HepG2 (cell line): Measurements from ENCODE around the gene AANAT.

Experiments used
- BCL6 ChIP-seq: IDR thresholded peaks from 2 replicates; pipeline ENCODE4 v1.6.1; 2016; ENCODE audit warnings: missing genetic modification reagents, missing compliant biosample characterization
- CREB1 ChIP-seq, 2 experiments: fragments of 450-650 bp in 1 of 2; IDR thresholded peaks; 2 replicates each; pipeline ENCODE4 v1.6.1; 2016 to 2017; ENCODE audit warnings: control low read depth in 1 of 2, mild to moderate bottlenecking in 1 of 2, missing compliant biosample characterization in 1 of 2, missing genetic modification characterization in 1 of 2
- CTCF ChIP-seq: sonication (generic); formaldehyde crosslinking; IDR thresholded peaks from 2 replicates; pipeline ENCODE4 v1.5.0; 2020; ENCODE audit warnings: mild to moderate bottlenecking, missing genetic modification reagents, moderate library complexity
- DPF2 ChIP-seq: sonication (generic); formaldehyde crosslinking; IDR thresholded peaks from 2 replicates; pipeline ENCODE4 v1.4.0; 2020; ENCODE audit warnings: mild to moderate bottlenecking, low read depth, missing genetic modification reagents, borderline replicate concordance
- EP300 ChIP-seq, 3 experiments: sonication (generic) in 1 of 3; formaldehyde crosslinking in 1 of 3; IDR thresholded peaks; 2 replicates each; pipeline versions ENCODE4 v1.5.1 to v1.6.1; 2011 to 2020; ENCODE audit warnings: low read depth in 2 of 3, low read length in 2 of 3, borderline replicate concordance in 1 of 3, improper control_type of control experiment in 1 of 3, mild to moderate bottlenecking in 1 of 3, missing genetic modification reagents in 1 of 3, moderate library complexity in 1 of 3
- ETV5 ChIP-seq: IDR thresholded peaks from 2 replicates; pipeline ENCODE4 v1.6.1; 2018; ENCODE audit warnings: missing biosample characterization, missing genetic modification reagents, inconsistent platforms, borderline replicate concordance
- KDM3A ChIP-seq: IDR thresholded peaks from 2 replicates; pipeline ENCODE4 v1.6.1; 2018; ENCODE audit warnings: low read depth, missing compliant biosample characterization
- MXI1 ChIP-seq: IDR thresholded peaks from 3 replicates; pipeline ENCODE4 v1.6.1; 2012; ENCODE audit warnings: low read depth, low read length, inconsistent platforms, borderline replicate concordance
- MYC ChIP-seq: sonication (generic); formaldehyde crosslinking; IDR thresholded peaks from 2 replicates; pipeline ENCODE4 v1.9.0; 2021; ENCODE audit warnings: missing genetic modification reagents, borderline replicate concordance
- PAX8 ChIP-seq: sonication (generic); formaldehyde crosslinking; IDR thresholded peaks from 2 replicates; pipeline ENCODE4 v1.8.0; 2022; ENCODE audit warnings: mild to moderate bottlenecking, missing genetic modification reagents, borderline replicate concordance
- POLR2A ChIP-seq, 2 experiments: IDR thresholded peaks; 2 replicates each; pipeline ENCODE4 v1.6.1; 2011; ENCODE audit warnings: low read depth in 2 of 2, low read length in 2 of 2, mild to moderate bottlenecking in 1 of 2, moderate library complexity in 1 of 2; ENCODE audit not compliant: insufficient read depth in 1 of 2
- ZNF619 ChIP-seq: sonication (generic); formaldehyde crosslinking; IDR thresholded peaks from 2 replicates; pipeline ENCODE4 v1.4.0; 2020; ENCODE audit warnings: mild to moderate bottlenecking, missing genetic modification reagents

- TF ChIP-seq DPF2 (CRISPR knock-in tag) = no peak
- TF ChIP-seq ZNF619 (CRISPR knock-in tag) = no peak
- TF ChIP-seq KDM3A (CRISPR knock-in tag) = no peak
- TF ChIP-seq MXI1 = no peak
- no peak for TF ChIP-seq PAX8 (CRISPR knock-in tag)
- TF ChIP-seq ETV5 (CRISPR knock-in tag) = no peak
- TF ChIP-seq POLR2A (IDR thresholded peaks at IDR 0.05; ENCODE audit: insufficient read depth in 1 of 2, low read depth in 2 of 2, low read length in 2 of 2) = no peak
- TF ChIP-seq EP300 (IDR thresholded peaks at IDR 0.05; ENCODE audit: low read depth in 2 of 2, low read length in 2 of 2) = no peak
- no peak for TF ChIP-seq EP300 (CRISPR knock-in tag; IDR thresholded peaks at IDR 0.05; ENCODE audit: borderline replicate concordance)
- TF ChIP-seq CTCF (CRISPR knock-in tag) = no peak
- no peak for TF ChIP-seq MYC (CRISPR knock-in tag)
- no peak for TF ChIP-seq BCL6
- TF ChIP-seq CREB1 (IDR thresholded peaks at IDR 0.05) = no peak
- TF ChIP-seq CREB1 (CRISPR knock-in tag; IDR thresholded peaks at IDR 0.05) = no peak
These were observed 5.3 kb downstream of the AANAT start for GRCh38 chr17:76472726-76473125.
